OCI-LY1 (cell line): ENCODE measurements around the gene TAMALIN.

Source experiments
- H2AFZ ChIP-seq: fragments of 200-600 bp; sonication (generic), shearing (Covaris generic); 2 replicates; pipeline ENCODE4 v1.6.0; 2014; ENCODE audit warnings: antibody characterized with exemption, mild to moderate bottlenecking, low read length
- H3F3A ChIP-seq: fragments of 200-600 bp; sonication (generic), shearing (Covaris generic); 2 replicates; pipeline ENCODE4 v1.6.0; 2014; ENCODE audit warnings: mild to moderate bottlenecking, antibody characterized with exemption, low read length, moderate library complexity; ENCODE audit not compliant: insufficient read depth
- H3K27ac ChIP-seq: fragments of 200-600 bp; sonication (generic); 2 replicates; pipeline ENCODE4 v1.5.1; 2014; ENCODE audit warnings: low read length, mixed run types, mild to moderate bottlenecking, low read depth; ENCODE audit not compliant: poor library complexity, severe bottlenecking
- H3K27me3 ChIP-seq: fragments of 200-600 bp; sonication (generic); 2 replicates; pipeline ENCODE4 v1.6.0; 2014; ENCODE audit warnings: antibody characterized with exemption, mild to moderate bottlenecking, low read length, moderate library complexity; ENCODE audit not compliant: insufficient read depth
- H3K36me3 ChIP-seq: fragments of 200-600 bp; sonication (generic); 2 replicates; pipeline ENCODE4 v1.6.1; 2014; ENCODE audit warnings: mild to moderate bottlenecking, antibody characterized with exemption, low read length, moderate library complexity, mixed read lengths; ENCODE audit not compliant: insufficient read depth
- H3K4me1 ChIP-seq: fragments of 200-600 bp; sonication (generic); 2 replicates; pipeline ENCODE4 v1.5.1; 2014; ENCODE audit warnings: mild to moderate bottlenecking, low read length, moderate library complexity; ENCODE audit not compliant: insufficient read depth, severe bottlenecking
- H3K4me2 ChIP-seq: fragments of 200-600 bp; sonication (generic), shearing (Covaris generic); 2 replicates; pipeline ENCODE4 v1.6.1; 2014; ENCODE audit warnings: low read length
- H3K4me3 ChIP-seq: fragments of 200-600 bp; sonication (generic); 2 replicates; pipeline ENCODE4 v1.5.1; 2014; ENCODE audit warnings: low read length, low read depth, mild to moderate bottlenecking, mixed read lengths; ENCODE audit not compliant: poor library complexity, severe bottlenecking
- H3K79me2 ChIP-seq: fragments of 200-600 bp; shearing (Covaris generic); 2 replicates; pipeline ENCODE4 v1.6.1; 2016; ENCODE audit warnings: mixed run types, low read length, mixed read lengths; ENCODE audit not compliant: insufficient read depth
- H3K9ac ChIP-seq: fragments of 200-600 bp; sonication (generic), shearing (Covaris generic); 2 replicates; pipeline ENCODE4 v1.6.1; 2014; ENCODE audit warnings: mild to moderate bottlenecking, low read length, mixed read lengths
- H3K9me2 ChIP-seq: fragments of 200-600 bp; sonication (generic), shearing (Covaris generic); 2 replicates; pipeline ENCODE4 v1.6.1; 2014; ENCODE audit warnings: low read depth, mild to moderate bottlenecking, low read length, mixed read lengths
- H3K9me3 ChIP-seq: fragments of 200-600 bp; shearing (Covaris generic); 2 replicates; pipeline ENCODE4 v1.6.1; 2014; ENCODE audit warnings: low read length, mixed read lengths
- H4K20me1 ChIP-seq: fragments of 200-600 bp; sonication (generic), shearing (Covaris generic); 2 replicates; pipeline ENCODE4 v1.6.0; 2016; ENCODE audit warnings: mild to moderate bottlenecking, low read length; ENCODE audit not compliant: insufficient read depth
- CTCF ChIP-seq: fragments of 200-600 bp; sonication (generic), shearing (Covaris generic); IDR thresholded peaks from 2 replicates; pipeline ENCODE4 v1.5.1; 2017; ENCODE audit warnings: mild to moderate bottlenecking, antibody characterized with exemption, low read length, moderate library complexity, mixed read lengths
- EZH2 ChIP-seq: fragments of 200-600 bp; sonication (generic), shearing (Covaris generic); IDR thresholded peaks from 2 replicates; pipeline ENCODE4 v1.8.0; 2017; ENCODE audit warnings: borderline replicate concordance, mixed run types, mild to moderate bottlenecking, antibody characterized with exemption, low read length, moderate library complexity, mixed read lengths

TAMALIN gene

GRCh38 chr12:52049688-52050087 is 42.9 kb downstream of the TAMALIN start:
- Histone ChIP-seq H4K20me1 (no peaks in the 10 kb centered on the region), H3K9me2 (no peaks in the 10 kb centered on the region), H3F3A (no peaks in the 10 kb centered on the region), H3K4me2 (no peak overlapping the region), H2AFZ (no peak overlapping the region), H3K9me3 (no peaks in the 10 kb centered on the region), H3K27ac (no peak overlapping the region), H3K4me1 (peaks cover 23% of the 10 kb centered on the region), H3K36me3 (no peaks in the 10 kb centered on the region; the same call in 1 of the 2 replicates), H3K79me2 (no peaks in the 10 kb centered on the region), H3K27me3 (no peaks in the 10 kb centered on the region), H3K4me3 (no peak overlapping the region), H3K9ac (no peak overlapping the region)
- no peak for TF ChIP-seq CTCF
- TF ChIP-seq EZH2: no peak

GRCh38 chr12:52050116-52050757 is 43.5 kb downstream of the TAMALIN start:
- H3K9me3 ChIP-seq: no peaks in the 10 kb centered on the region
- H3K9ac ChIP-seq: peak overlapping the region; percentile 69

GRCh38 chr12:52050758-52051541 is 44.2 kb downstream of the TAMALIN start, which contains the start of gene NR4A1:
Gene NR4A1 (plus strand): TSS chr12:52051442. CDS start chr12:52054329, 2,887 bp downstream.
- Histone ChIP-seq H2AFZ (peak within 1 kb of the TSS; percentile 67; the same call in 1 of the 2 replicates), H3K9ac (peak within 1 kb of the TSS; percentile 69), H3K36me3 (no peaks in the 10 kb centered on the region; the same call in 1 of the 2 replicates), H3K27me3 (no peaks in the 10 kb centered on the region), H3K4me3 (peak within 1 kb of the TSS; percentile 61), H3K4me2 (peak within 1 kb of the TSS; percentile 88), H3K9me2 (no peaks in the 10 kb centered on the region), H3K79me2 (no peaks in the 10 kb centered on the region), H3K27ac (no peak within 1 kb of the TSS), H3F3A (no peaks in the 10 kb centered on the region), H3K4me1 (peaks cover 23% of the 10 kb centered on the region), H4K20me1 (no peaks in the 10 kb centered on the region), H3K9me3 (no peaks in the 10 kb centered on the region)
- TF ChIP-seq CTCF (peak; percentile 24; the same call in 1 of the 2 replicates), EZH2 (no peak)

More at GRCh38 chr12:52050116-52050757, 43.5 kb downstream of the TAMALIN start:
- Histone ChIP-seq H3K9me2 (no peaks in the 10 kb centered on the region), H3K4me2 (peak overlapping the region; percentile 88), H3K79me2 (no peaks in the 10 kb centered on the region), H4K20me1 (no peaks in the 10 kb centered on the region), H3K27me3 (no peaks in the 10 kb centered on the region), H3K27ac (no peak overlapping the region), H2AFZ (no peak overlapping the region), H3K4me3 (peak overlapping the region; percentile 61), H3K36me3 (no peaks in the 10 kb centered on the region; the same call in 1 of the 2 replicates), H3F3A (no peaks in the 10 kb centered on the region), H3K4me1 (peaks cover 23% of the 10 kb centered on the region)
- TF ChIP-seq EZH2: no peak
- no peak for TF ChIP-seq CTCF
